GM12878 (cell line): ENCODE data around the gene C1orf232. TPM values are rescaled to one million over a fixed set of nuclear protein-coding genes. Genes with fewer than 3 reads are reported as not detected.

ENCODE experiments used
- ATAC-seq: fragments of 200-7000 bp; cut with Tn5 transposase; 3 replicates; pipeline ENCODE4 v1.9.1; 2020; ENCODE audit warnings: mild to moderate bottlenecking, moderate library complexity
- BruUV-seq: library from RNA; stranded (reverse); fragments of 400-500 nt; replicated peaks from 2 replicates; lab custom pipeline; 2021; lab: Mats Ljungman, UMichigan
- CTCF ChIA-PET: fragments of 300-600 bp; sonication (Branson Sonifier 250); formaldehyde crosslinking; extraction: SDS; loops from one replicate; lab custom pipeline; 2021; ENCODE audit warnings: inconsistent platforms; lab: Yijun Ruan, JAX
- POLR2A ChIA-PET: fragments of 350-600 bp; formaldehyde crosslinking; extraction: SDS; loops from one replicate; lab custom pipeline; 2021; ENCODE audit warnings: inconsistent platforms; lab: Charles Lee
- RAD21 ChIA-PET: fragments of 300-600 bp; sonication (Branson Sonifier 250); formaldehyde crosslinking; loops from one replicate; lab custom pipeline; 2023; ENCODE audit warnings: antibody characterized with exemption; ENCODE audit not compliant: unreplicated experiment; lab: Charles Lee
- SMC1A ChIA-PET: fragments of 300-600 bp; sonication (Branson Sonifier 250); formaldehyde crosslinking; loops from one replicate; lab custom pipeline; 2023; ENCODE audit not compliant: unreplicated experiment, uncharacterized antibody; lab: Charles Lee
- DNase-seq: peaks from one replicate; pipeline ENCODE4 v3.0.0-alpha.2; 2011; ENCODE audit warnings: low read depth, low spot score
- FAIRE-seq: peaks from 3 replicates; lab custom pipeline; 2011; peaks lifted over from hg19 to GRCh38; lab: Jason Lieb, UNC
- H2AFZ ChIP-seq: 2 replicates; pipeline ENCODE4 v1.6.0; 2011; ENCODE audit warnings: low read depth, low read length, control low read depth; ENCODE audit not compliant: control insufficient read depth
- H3K27ac ChIP-seq: 2 replicates; pipeline ENCODE4 v1.5.1; 2011; ENCODE audit warnings: control low read depth; ENCODE audit not compliant: control insufficient read depth, insufficient read depth
- H3K27me3 ChIP-seq, 2 experiments: replicated peaks in 1 of 2; 2 replicates each; pipeline versions ENCODE4 v1.6.0 to v1.6.1; 2011; ENCODE audit warnings: low read length in 1 of 2; ENCODE audit not compliant: control insufficient read depth in 2 of 2, insufficient read depth in 2 of 2
- H3K36me3 ChIP-seq, 2 experiments: 2 replicates each; pipeline ENCODE4 v1.5.1; 2011; ENCODE audit warnings: low read length in 1 of 2; ENCODE audit not compliant: control insufficient read depth in 2 of 2, insufficient read depth in 2 of 2
- H3K4me1 ChIP-seq: 2 replicates; pipeline ENCODE4 v1.6.1; 2011; ENCODE audit warnings: mild to moderate bottlenecking, low read length, moderate library complexity, mixed read lengths; ENCODE audit not compliant: control insufficient read depth, insufficient read depth
- H3K4me2 ChIP-seq: 2 replicates; pipeline ENCODE4 v1.6.0; 2011; ENCODE audit warnings: control low read depth; ENCODE audit not compliant: control insufficient read depth, insufficient read depth
- H3K4me3 ChIP-seq: fragments of 200-600 bp; sonication (generic); 2 replicates; pipeline ENCODE4 v1.5.1; 2016
- H3K79me2 ChIP-seq: 2 replicates; pipeline ENCODE4 v1.6.0; 2011; ENCODE audit warnings: low read length; ENCODE audit not compliant: control insufficient read depth, insufficient read depth
- H3K9ac ChIP-seq: 2 replicates; pipeline ENCODE4 v1.8.0; 2011; ENCODE audit warnings: low read length, control low read depth, mixed read lengths; ENCODE audit not compliant: control insufficient read depth, insufficient read depth
- H3K9me3 ChIP-seq: replicated peaks from 3 replicates; pipeline ENCODE4 v1.5.1; 2011; ENCODE audit warnings: mild to moderate bottlenecking, low read length; ENCODE audit not compliant: control insufficient read depth, insufficient read depth
- H4K20me1 ChIP-seq: 2 replicates; pipeline ENCODE4 v1.6.0; 2011; ENCODE audit not compliant: control insufficient read depth, insufficient read depth
- ATF3 ChIP-seq: IDR thresholded peaks from 2 replicates; pipeline ENCODE4 v1.6.1; 2011; ENCODE audit warnings: low read depth, mild to moderate bottlenecking, low read length, moderate library complexity, borderline replicate concordance; ENCODE audit errors: extremely low read depth
- EGR1 ChIP-seq, 2 experiments: IDR thresholded peaks; 1 replicate in 1 of 2; 2 replicates in 1 of 2; pipeline ENCODE4 v1.6.1; 2011 to 2012; ENCODE audit warnings: low read depth in 2 of 2, low read length in 2 of 2, borderline replicate concordance in 1 of 2, mild to moderate bottlenecking in 1 of 2, moderate library complexity in 1 of 2
- MEF2A ChIP-seq: IDR thresholded peaks from 2 replicates; pipeline ENCODE4 v1.6.1; 2011; ENCODE audit warnings: low read depth, mild to moderate bottlenecking, low read length, moderate library complexity; ENCODE audit not compliant: insufficient read depth
- MEF2B ChIP-seq: fragments of 450-650 bp; IDR thresholded peaks from 2 replicates; pipeline ENCODE4 v1.6.1; 2018; ENCODE audit warnings: mild to moderate bottlenecking, moderate library complexity; ENCODE audit not compliant: partially characterized antibody, poor library complexity, severe bottlenecking
- NFXL1 ChIP-seq: fragments of 450-650 bp; IDR thresholded peaks from 2 replicates; pipeline ENCODE4 v1.6.1; 2017; ENCODE audit warnings: antibody characterized with exemption, mild to moderate bottlenecking, borderline replicate concordance
- PAX8 ChIP-seq: fragments of 450-650 bp; IDR thresholded peaks from 2 replicates; pipeline ENCODE4 v1.6.1; 2017; ENCODE audit warnings: mild to moderate bottlenecking, moderate library complexity
- RBBP5 ChIP-seq: fragments of 200-600 bp; sonication (generic); conservative IDR thresholded peaks from 2 replicates; pipeline ENCODE4 v1.6.1; 2016
- RELA ChIP-seq: fragments of 450-650 bp; IDR thresholded peaks from 2 replicates; pipeline ENCODE4 v1.8.0; 2014; ENCODE audit warnings: borderline replicate concordance; ENCODE audit not compliant: partially characterized antibody
- RUNX3 ChIP-seq: IDR thresholded peaks from 2 replicates; pipeline ENCODE4 v1.6.1; 2012; ENCODE audit warnings: low read length, inconsistent platforms
- SIN3A ChIP-seq: IDR thresholded peaks from 2 replicates; pipeline ENCODE4 v1.6.1; 2012; ENCODE audit warnings: low read depth, low read length, improper control_type of control experiment
- SMC3 ChIP-seq: IDR thresholded peaks from 2 replicates; pipeline ENCODE4 v1.6.1; 2011; ENCODE audit warnings: low read length, improper control_type of control experiment, borderline replicate concordance
- SRF ChIP-seq, 2 experiments: IDR thresholded peaks; 2 replicates each; pipeline ENCODE4 v1.6.1; 2011; ENCODE audit warnings: low read depth in 2 of 2, low read length in 2 of 2, mild to moderate bottlenecking in 1 of 2, moderate library complexity in 1 of 2
- SUPT20H ChIP-seq: IDR thresholded peaks from 2 replicates; pipeline ENCODE4 v1.6.1; 2011; ENCODE audit warnings: low read depth, mild to moderate bottlenecking, low read length, moderate library complexity, borderline replicate concordance; ENCODE audit not compliant: control insufficient read depth
- TAF1 ChIP-seq: IDR thresholded peaks from 2 replicates; pipeline ENCODE4 v1.6.1; 2011; ENCODE audit warnings: mild to moderate bottlenecking, low read depth, low read length, borderline replicate concordance
- WRNIP1 ChIP-seq: IDR thresholded peaks from 2 replicates; pipeline ENCODE4 v1.6.1; 2011; ENCODE audit warnings: low read depth, low read length, improper control_type of control experiment, borderline replicate concordance
- WGBS: methylation state at CpG from one replicate; pipeline ENCODE4 v1.1.6; 2016; ENCODE audit warnings: low lambda C conversion rate; ENCODE audit not compliant: insufficient replicate concordance, insufficient coverage; ENCODE audit errors: missing lambda C conversion rate; 5-methylcytosine and 5-hydroxymethylcytosine counted together
- in situ Hi-C: fragments of 300-500 bp; cut with MboI; formaldehyde crosslinking; loops from 9 replicates; pipeline ENCODE4 v1.14.3; 2018; ENCODE audit warnings: mixed read lengths
- intact Hi-C: fragments of 100-400 bp; cut with micrococcal nuclease; formaldehyde crosslinking; loops from one replicate; pipeline ENCODE4 v1.14.2; 2022; ENCODE audit not compliant: unreplicated experiment
- polyA plus RNA-seq, 11 experiments: library from polyadenylated mRNA; depleted of rRNA in 4 of 11; unstranded in 6 of 11; stranded (reverse) in 5 of 11; fragments of >200 nt; fragmentation: Nextera tagmentation in 4 of 11; fragmentation: Illumina TruSeq in 1 of 11; extraction: Ambion mirVana in 4 of 11; extraction: Trizol in 1 of 11; gene quantifications; 1 replicate in 1 of 11; 2 replicates in 10 of 11; pipeline versions ENCODE4 v1.2.1 to v1.2.3, GENCODE V29; 2011 to 2016; ENCODE audit warnings: inconsistent platforms in 2 of 11, missing spikeins in 2 of 11, low read depth in 1 of 11
- total RNA-seq, 4 experiments: library from RNA; depleted of rRNA in 3 of 4; stranded (reverse); fragments of >200 nt in 3 of 4; fragmentation: Illumina TruSeq in 1 of 4; extraction: Trizol in 1 of 4; gene quantifications; 2 replicates each; pipeline versions ENCODE4 v1.2.1 to v1.2.3, GENCODE V29; 2013 to 2021
- TF ChIP-seq, protein P1 (sequence below): IDR thresholded peaks from 2 replicates; pipeline ENCODE4 v1.6.1; 2012; ENCODE audit warnings: low read depth, low read length, improper control_type of control experiment

The C1orf232 gene
- total and polyA plus RNA-seq, 10 of the 15 experiments (the other 5 are each of a cell fraction or from before 2014, with no cell fraction given) = not detected

DNA sequence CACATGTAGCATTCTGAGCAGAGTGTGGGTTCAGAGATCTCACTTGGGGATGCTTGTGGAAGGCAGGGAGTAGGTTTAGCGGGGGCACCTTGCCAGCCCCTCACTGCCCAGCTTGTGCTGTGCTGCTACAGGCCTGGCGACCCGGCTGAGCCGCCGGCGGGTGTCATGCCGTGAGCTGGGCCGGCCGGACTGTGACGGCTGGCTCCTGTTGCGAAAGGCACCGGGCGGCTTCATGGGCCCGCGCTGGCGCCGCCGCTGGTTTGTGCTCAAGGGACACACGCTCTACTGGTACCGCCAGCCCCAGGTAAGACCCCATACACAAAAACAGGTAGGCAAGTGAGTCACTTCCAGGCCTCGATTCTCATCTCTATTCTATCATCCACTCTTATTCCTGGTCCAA is 16.1 kb upstream of the C1orf232 start:
- CTCF ChIA-PET = no interaction called here
- FAIRE-seq = no peak
- DNase-seq = no peak
- no peak overlapping the region for H3K27ac ChIP-seq
- H3K4me2 ChIP-seq = no peak overlapping the region
- H3K9ac ChIP-seq = no peak overlapping the region
- RAD21 ChIA-PET = interaction anchor here (0.6 kb wide), 1 partner anchor 42 kb away, joined by 5 read pairs; no protein-coding TSS in a partner anchor
- H3K27me3 ChIP-seq = no peaks in the 10 kb centered on the region
- H3K36me3 ChIP-seq = no peaks in the 10 kb centered on the region
- ATAC-seq = no peak
- WGBS = 90% methylated on average over 21 of the region's 21 CpGs
- POLR2A ChIA-PET = no interaction called here
- BruUV-seq = no TSS peak
- no peaks in the 10 kb centered on the region for H3K79me2 ChIP-seq
- no peaks in the 10 kb centered on the region for H4K20me1 ChIP-seq
- intact Hi-C loops (no loop called here), in situ Hi-C loops (no loop called here)
- TF ChIP-seq MEF2B (no peak), ATF3 (no peak), WRNIP1 (no peak), RUNX3 (no peak), MEF2A (no peak), SRF (IDR thresholded peaks at IDR 0.05; ENCODE audit: low read depth in 2 of 2, low read length in 2 of 2) (no peak), SMC3 (no peak), SIN3A (no peak), SUPT20H (no peak), PAX8 (no peak), RBBP5 (no peak), RELA (no peak), TAF1 (no peak), EGR1 (IDR thresholded peaks at IDR 0.05; ENCODE audit: borderline replicate concordance in 1 of 2, low read depth in 2 of 2, low read length in 2 of 2) (no peak), NFXL1 (no peak)
- TF ChIP-seq, protein P1, sequence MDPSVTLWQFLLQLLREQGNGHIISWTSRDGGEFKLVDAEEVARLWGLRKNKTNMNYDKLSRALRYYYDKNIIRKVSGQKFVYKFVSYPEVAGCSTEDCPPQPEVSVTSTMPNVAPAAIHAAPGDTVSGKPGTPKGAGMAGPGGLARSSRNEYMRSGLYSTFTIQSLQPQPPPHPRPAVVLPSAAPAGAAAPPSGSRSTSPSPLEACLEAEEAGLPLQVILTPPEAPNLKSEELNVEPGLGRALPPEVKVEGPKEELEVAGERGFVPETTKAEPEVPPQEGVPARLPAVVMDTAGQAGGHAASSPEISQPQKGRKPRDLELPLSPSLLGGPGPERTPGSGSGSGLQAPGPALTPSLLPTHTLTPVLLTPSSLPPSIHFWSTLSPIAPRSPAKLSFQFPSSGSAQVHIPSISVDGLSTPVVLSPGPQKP = no peak
- no peak overlapping the region for H3K4me3 ChIP-seq
- SMC1A ChIA-PET = no interaction called here
- H2AFZ ChIP-seq = no peak overlapping the region
- peaks cover 6% of the 10 kb centered on the region for H3K4me1 ChIP-seq
- no peaks in the 10 kb centered on the region for H3K9me3 ChIP-seq
